ENCODE measurements around the gene DCN.

The DCN gene

DNA sequence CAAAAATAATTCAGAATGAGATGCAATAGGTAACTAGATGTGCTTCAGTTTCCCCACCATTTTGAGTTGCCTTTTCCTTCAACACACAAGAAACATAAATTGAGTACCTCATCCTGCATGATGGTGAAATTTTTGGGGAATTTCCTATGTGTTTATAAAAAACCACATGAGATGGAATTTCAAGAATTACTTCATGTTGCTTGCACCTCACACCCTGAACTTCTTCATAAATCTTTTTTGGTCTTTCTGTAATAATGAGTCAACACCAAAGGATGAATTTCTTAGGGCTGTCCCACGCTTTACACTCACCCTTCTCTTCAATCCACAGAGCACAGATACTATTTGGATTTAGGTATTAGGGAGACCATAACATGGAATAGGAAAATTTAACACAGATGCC lies 48.7 kb downstream of the DCN start:
- DNase-seq: no peak

DNA sequence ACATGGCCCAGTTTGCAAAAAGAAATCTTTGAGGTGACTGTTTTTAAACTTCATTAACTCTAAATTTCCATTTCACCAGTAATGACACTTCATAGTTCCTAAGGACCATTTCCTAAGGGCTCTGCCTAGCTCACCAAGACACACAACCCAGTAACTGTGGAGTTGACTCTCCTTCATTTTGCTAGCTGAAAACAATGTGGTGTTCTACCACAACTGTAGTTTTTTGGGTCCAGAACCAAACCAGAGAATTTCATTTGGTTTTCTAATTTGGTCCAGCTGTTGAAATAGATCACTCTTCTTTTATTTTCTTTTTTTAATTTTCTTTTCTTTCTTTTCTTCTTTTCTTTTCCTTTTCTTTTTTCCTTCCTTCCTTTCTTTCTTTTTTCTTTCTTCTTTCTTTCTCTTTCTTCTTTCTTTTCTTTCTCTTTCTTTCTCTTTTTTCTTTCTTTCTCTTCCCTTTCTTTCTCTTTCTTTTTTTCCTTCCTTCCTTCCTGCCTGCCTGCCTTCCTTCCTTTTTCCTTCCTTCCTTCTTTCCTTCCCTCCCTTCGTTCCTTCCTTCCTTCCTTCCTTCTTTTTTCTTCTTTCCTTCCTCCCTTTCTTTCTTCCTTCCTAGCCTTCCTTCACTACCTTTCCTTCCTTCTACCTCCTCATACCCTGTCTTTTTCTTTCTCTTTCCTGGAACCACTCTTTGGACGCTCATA lies 52.8 kb downstream of the DCN start:
- DNase-seq: no peak

DNA sequence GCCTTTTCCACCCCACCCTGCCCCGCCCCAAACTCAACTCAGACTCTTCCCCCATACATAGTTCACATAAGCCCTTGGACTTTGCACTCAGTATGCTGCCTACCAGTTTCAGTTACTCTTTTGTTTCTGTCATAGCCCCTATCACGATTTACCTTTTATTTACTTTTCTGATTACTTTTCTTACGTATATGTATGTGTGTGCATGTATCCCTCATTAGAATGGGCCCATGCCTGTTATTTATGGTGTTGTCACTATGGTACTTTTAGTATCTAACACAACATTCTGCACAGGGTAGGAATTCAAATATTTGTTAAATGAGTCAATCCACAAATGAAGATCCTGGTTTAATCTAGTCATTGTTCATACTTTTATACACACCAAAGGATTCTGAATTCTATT lies 54.9 kb downstream of the DCN start:
- no peak for DNase-seq

DNA sequence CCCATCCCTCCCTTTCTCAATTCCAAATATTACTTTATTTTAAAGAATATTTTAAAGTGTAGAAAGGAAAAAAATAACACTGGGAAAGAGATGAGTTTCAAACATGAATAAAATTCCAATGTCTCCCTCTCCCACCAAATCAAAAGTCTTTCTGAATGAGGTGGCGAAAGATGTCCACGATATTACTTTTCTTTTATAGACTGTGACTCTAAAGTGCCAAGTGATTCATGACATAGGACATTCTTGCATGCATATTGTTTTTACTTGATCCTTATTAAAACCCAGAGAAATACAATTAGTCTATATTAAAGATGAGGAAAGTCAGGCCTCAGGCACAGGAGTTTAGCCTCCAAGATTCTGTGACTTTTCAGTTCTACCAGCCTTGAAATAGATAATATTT lies 55.3 kb downstream of the DCN start:
- no peak for DNase-seq

DNA sequence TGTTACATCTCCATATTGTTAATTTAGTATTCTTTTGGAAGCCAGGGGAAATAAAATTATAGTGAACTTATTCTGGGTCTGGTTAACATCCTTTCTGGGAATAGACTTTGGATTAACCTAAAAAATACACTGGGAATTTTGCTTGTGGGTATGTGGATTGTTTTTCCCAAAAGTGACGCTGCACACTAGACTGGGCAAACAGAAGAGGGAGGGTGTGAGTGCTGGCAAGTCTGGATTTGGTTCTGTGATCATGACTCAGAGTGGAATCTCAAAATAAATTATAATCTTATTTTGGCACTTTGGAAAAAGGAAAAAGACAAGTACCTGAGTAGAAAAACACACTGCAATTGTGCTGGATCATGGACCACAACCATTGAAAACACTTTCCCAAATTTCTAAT lies 56.1 kb downstream of the DCN start:
- no peak for DNase-seq

DNA sequence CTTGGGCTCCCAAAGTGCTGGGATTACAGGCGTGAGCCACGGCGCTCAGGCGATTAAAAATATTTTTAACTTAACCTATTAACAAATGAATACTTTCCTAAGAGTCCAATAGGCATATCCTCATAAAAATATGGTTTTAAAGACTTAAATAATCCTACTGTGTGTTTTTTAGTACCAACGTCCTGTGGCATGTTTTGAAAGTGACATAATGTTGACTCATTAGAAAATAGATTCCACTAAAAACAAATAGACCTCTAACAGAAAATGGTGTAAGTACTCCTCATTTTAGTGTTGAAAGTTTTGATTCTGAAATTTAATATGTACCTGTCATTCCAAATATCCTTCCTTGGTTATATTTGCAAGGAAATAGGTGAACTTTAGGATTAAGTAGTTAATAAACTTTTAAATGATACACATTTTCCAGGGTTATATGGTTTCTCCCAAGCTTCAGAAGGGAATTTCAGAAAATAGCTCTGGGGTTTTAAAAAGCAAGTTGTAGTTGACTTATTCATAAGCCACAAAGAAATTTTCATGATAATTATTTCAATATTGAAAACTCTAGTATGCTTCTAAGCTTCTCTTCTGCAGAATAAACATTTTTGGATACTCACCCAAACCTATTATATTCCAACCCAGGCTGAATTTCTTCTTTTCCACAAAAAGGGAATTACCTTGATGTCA lies 59.2 kb downstream of the DCN start:
- no peak for DNase-seq

DNA sequence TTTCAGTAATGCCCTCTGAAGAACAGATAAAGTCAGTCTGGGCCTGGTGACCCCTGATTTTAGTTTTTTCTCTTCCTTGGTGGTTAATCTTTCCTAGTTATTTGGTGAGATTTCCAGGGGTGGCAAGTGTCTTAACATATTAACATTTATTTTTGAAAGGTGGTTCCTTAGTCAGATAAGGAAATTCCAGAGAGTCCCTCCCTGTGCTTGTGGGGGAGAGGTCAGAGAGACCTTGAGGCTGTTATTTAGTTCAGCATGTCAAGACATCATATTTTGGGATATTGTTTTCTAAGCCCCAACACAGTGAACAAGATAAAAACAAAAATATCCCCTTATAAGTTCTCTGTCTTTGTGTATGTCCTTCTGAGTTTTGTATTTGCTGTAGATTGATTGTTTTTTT lies 61.8 kb downstream of the DCN start:
- DNase-seq: no peak

DNA sequence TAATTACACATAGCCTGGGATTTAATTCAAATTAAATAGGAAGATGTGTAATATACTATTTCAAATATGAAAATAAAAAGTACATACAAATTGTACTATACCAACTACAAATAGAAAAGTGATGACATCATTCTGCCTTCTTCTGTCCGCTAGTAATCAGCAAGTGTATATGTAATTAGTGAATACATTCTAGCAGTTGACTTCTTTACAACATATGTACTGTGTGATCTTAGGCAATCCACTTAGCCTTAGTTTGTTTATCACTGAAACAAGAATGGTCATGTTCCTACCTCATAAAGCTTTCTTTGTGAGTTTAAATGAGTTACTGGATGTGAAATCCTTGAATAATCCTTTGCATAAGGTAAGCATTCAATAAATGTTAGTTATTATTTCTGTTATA lies 63.5 kb downstream of the DCN start:
- no peak for DNase-seq

DNA sequence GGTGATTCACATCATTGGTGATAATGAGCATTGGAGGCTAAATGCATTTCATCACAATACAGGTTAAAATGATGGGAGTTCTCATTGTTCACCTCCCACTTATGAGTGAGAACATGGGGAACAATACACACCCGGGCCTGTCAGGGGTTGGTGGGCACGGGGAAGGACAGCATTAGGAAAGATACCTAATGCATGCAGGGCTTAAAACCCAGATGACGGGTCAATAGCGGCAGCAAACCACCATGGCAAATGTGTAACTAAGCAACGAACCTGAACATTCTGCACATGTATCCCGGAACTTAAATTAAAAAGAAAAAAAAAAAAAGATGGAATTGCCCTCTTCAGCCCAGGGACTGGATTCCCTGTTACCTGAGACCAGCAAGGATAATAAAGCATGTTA lies 69.0 kb downstream of the DCN start:
- no peak for DNase-seq

DNA sequence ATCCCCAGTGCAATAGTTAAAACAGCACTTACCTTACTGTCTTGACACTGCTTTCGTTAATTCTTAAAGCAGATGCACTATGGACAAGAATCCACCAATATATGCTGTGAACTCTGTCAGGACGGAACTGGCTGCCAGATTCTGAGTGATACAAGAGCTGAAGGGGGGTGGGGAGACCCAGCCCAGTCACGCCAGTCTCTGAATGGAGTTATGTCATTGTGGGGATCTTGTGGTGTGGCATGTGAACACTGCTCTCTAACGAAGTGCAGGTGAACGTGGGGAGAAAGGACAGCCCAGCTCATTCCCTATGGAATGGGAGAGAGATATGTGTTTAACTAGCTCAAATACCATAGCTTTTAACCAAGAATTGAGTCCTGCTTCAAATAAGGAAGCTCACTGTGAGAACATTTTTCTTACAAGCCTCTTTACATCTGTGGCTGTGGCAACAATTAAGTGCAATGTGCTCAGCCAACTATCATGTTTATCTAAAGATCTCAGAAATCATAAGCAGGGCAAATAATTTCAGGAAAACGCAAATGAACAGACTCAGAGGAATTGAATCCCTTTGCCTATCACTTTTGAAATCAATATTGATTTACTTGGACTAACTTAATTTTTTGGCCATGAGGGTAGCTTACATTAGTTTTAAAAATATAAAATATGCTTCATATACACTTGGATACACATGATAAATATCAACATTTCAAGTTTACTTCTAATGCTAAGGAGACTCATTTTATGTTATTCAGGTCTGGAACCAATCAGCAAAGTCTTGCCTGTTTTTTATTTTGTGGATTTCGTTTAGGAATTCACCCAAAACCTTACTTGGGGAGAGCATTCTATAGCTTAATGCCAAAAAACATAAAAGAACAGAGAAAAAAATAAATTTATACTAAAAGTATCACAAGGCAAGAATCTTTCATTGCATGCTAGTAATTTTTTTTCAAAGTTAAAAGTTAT lies 71.0 kb downstream of the DCN start, which contains the start of gene LUM:
TSS of gene LUM (minus strand) at position 129 of the 960 bp plus-strand sequence. CDS start 2,515 bp downstream, outside the sequence.
- no peak for DNase-seq

DNA sequence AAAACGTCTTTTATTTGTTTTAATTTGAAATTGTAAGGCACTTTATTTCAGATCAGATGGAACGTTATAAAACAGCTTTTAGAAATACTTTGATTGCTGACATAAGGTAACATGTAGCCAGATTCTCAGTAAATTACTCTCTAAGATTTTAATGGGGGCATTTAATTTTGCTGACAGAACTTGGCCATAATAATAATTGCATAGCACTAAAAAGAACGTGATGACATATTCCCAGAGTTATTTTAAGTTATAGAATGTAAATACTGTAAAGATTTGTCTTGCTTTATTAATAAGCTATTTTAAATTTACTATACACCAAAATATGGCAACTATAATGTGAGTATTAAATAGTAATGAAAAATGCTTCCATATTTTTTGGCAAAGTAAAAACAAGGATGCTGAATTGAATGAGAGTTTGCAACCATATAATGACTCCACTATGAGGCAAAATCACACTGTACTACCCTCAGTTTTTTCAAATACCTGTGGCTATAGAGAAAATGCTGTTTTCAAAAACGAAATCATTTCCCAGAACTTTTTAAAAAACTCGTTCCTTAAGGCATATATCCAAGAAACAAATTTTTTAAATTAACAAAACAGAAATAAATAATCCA lies 72.2 kb downstream of the DCN start:
- DNase-seq: no peak

DNA sequence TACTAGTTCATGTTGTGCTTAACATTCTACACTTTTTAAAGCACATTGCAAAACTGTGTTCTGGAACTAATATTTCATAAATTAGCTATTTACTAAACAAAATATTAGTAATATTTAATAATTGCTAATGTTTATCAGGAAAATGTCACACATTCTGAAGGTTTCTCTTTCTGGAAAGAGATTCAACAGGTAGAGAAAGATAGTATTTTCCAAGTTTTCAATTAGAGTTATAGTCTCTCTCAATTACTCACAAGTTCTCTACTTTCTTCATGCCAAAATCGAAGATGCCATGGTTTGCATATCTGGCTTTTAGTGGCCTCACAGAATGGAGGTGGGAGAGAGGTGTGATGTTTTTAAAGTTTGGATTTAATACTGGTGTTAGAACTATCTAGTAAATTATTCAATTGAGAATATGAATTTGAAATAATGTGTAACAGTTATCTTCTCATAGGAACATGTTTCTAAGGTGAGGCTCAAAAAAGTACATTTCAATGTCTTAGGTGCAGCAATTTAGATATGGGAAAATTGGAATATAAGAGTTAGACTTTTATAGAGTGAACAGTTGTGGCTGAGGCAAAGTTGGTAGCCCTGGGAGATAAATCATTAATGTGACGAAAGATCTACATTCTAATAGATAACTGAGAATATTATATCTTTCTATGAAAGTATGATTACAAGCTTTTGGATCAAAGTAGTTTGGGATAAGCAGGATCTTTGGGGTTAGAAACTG lies 72.9 kb downstream of the DCN start:
- DNase-seq: no peak

DNA sequence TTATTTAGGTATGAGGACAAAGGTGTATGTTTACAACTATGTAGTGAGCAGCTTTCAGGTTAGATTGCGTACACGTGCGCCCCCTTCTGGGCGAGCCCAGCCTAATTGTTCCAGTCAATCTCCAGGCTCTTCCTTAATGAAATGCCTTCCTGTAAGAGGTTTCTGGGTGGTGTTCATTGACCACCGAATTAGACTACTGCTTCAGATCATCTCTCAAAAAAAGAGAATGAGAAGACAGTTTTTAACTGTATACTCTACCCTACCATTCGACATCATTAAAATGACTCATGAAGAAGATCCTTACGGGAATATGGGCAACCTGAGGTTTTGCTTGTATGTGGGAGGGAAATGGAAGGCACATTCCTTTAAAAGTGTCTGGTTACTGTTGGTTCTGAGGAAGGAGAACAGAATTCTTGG lies 73.5 kb downstream of the DCN start:
- DNase-seq: peak; percentile 69

DNA sequence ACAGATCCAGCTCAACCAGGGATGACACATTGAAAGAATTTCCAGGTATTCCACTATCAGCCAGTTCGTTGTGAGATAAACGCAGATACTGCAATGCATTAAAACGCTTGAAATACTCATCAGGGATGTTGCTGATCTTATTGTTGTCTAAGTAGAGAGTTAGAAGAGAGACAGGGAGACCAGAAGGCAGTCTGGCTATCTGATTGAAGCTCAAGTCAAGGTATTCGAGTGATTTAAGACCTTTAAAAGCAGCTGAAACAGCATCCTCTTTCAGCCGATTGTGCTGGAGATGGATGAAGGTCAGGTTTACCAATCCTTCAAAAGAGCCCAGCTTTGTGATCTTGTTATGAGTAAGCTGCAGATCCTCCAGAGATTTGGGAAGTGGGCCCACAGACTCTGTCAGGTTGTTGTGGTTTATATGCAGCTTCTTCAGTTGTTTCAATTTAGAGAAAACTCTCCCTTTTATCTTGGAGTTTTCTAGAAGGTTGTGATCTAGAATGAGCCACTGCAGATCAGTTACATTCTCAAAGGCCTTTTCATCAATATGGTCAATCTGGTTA lies 74.3 kb downstream of the DCN start:
- DNase-seq: no peak

DNA sequence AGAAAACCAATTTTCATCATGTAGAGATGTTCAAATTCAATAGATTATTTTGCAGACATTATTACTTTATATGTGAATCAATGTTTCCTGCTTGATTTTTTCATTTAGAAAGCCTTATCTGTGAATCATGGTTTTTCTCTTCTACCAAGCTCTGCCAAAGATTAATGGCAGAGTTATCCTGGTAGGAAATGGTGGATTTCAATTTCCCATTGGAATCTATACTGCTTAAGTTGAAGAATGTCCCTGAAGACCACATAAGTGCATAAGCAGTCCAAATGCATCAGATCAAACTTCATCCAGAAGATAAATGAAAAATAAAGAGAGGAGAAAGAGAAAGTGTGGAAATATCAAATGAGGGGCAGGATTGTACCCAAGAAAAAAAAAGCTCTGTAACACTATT lies 76.3 kb downstream of the DCN start:
- DNase-seq: no peak

DNA sequence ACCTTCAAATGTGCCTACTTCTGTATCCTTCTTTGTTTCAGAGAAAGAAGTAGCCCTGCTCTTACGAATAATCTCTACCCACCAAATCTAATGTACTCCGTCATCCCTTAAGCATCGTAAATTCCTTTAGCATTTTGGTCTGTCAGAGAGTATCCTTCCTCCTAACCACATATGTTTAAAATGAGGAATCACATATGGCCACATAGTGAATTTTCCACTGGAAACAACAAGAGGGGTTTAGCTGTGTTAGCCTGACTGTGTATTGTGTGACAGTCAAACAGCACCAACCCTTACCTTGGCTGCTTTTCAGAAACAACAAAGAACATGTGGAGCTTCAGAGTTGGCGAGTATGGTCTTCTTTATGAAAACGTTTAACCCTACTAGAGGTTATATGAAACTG lies 76.8 kb downstream of the DCN start:
- no peak for DNase-seq

DNA sequence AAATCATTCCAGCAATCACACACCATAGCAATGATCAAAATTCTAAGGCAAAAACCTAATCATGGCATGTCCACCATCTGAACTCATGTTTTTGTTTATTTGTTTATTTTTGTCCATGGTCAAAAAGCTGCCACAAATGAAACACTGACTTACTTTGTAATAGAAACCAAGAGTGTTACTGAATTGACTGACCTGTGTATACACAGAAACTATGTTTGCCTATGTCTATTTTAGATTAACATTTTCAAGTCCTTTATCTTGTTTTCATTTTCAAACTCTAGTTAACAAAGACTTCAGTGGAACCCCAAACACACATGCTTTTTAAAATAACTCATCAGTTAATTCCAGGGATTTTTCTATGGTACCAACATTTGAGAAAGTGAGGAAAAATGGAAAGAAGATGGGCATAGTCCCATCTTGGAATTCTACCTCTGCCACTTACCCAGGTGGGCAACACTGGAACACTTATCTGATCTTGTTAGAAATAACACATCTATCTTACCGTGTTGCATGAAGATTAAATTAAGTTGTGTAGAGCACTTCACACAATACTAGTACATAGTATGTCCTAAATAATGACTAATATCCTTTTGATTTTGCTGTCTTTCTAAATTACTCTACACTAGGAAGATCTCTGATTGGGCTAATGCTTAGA lies 77.7 kb downstream of the DCN start:
- DNase-seq: no peak

DNA sequence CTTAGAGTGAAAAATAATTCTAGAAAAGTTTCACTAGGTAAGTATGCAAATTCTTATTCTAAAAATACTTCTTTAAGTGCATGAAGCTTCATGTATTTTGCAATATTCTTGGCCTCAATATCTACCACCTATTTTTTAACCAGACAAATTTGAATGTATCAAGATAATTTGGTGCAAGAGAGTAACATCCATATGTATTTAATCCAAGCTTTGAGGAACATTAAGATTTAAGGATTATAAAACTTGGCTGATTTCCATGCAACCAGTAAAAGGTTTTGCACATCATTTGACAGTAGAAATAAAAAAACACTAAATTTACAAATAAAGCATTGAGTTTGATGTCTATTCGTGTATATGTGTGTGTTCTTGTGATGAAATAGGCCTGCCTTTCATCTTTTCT lies 79.0 kb downstream of the DCN start:
- no peak for DNase-seq

DNA sequence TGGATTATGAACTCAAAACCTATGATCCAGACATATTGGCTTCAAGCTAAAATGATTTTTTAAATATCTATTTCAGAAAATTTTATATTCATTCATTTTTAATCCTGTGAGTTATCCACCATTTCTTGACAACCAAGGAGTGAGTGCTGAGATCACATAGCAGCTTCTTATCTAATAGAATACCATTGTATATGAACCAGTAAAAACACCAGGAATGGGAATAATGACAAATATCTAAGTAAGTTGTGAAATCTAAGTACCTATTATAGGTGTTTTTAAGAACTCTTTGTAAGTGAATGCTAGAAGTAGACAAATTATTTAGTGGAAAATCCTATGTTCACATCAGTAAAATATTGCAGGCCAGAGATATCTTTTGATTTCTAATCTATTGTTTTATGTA lies 79.5 kb downstream of the DCN start:
- DNase-seq: no peak

DNA sequence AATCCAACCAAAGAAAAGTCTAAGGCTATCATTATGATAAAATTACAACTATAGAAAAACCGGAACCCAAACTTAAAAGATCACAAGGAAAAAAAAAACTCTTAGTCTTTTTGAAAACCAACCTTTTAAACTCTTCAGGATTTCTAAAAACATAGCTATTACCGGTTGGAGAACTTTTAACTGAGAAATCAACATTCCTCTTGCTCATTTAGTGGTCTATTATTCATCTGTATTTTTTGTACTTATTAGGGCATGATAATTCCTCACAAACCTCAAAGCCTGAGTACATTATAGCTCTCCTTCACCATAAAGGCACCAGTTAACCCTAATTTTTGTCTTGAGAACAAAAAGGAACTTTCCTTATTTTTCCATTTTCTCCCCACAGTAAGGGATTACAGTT lies 81.7 kb downstream of the DCN start:
- no peak for DNase-seq

DNA sequence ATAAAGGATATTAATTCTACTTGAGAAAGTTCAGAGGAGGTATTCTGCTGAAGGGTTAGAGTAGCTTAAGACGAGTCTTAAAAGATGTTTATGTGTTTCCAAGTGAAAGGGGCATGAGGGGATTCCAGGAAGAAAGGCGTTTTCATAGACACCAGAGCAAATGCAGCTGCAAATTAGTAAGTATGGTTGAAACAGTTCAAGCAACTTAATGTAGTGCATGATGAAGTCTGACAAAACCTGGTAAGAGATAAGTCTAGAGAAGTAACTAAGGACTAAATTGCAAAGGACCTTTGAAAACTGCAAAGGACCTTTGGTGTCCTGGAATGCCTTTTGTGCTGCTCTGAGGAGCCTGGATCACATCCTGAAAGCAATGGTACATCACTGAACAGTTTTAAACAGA lies 82.8 kb downstream of the DCN start:
- DNase-seq: no peak

DNA sequence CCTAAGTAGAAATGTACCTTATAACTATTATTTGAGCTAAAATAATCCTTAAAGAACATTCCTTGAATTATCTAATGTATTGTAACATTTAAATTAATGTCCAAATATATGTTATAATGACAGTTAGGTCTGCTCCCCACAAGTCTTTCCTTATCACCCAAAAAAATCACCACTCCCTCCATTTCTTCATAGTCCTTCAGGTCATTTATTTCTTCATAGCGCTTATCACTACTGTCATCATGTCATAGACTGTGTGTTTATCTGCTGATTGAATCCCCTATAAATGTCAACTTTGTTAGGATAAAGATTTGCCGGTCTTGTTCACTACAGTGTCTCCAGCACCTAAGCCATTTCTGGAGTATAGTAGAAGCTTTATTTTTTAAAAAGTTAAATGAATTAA lies 83.3 kb downstream of the DCN start:
- DNase-seq: no peak
